Stimulated activated CD4-positive, alpha-beta T cell treated with anti-CD3 and anti-CD28 coated beads, TNF-alpha, amount 100 ng/mL, for 4 hours (primary cell): ENCODE data around the gene KNTC1.
"Not testable (repeated sequence)": the region's sequence is repeated elsewhere in the genome, so short reads cannot be mapped to it uniquely, and the experiment has no call there.

ENCODE experiments used
- DNase-seq, 3 experiments: peaks; one replicate each; pipeline ENCODE4 v3.0.0-alpha.2; 2020; ENCODE audit warnings: low read depth in 3 of 3

The KNTC1 gene

DNA sequence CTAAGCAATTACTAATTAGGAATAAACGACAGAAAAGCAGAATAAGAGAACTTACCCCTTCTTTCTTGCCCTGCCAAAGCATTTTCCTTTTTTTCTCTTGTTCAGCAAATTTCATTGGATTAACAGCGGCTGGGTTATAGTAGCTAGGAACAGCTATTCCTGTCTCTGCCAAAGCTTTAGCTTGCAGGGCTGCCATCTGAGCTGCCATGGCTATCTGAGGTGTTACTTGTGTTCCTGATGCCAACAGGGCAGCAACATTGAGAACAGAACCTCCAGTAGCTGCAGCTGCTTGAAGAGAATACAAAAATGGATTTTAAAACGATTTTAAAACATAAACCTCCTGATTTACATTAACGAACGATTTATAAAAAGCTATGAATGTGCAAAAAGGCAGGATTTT is 18.9 kb upstream of the KNTC1 start:
- DNase-seq = no peak

- DNase-seq = not testable (repeated sequence)
Measured at GRCh38 chr12:122513028-122513427, 14.0 kb upstream of the KNTC1 start.

GRCh38 chr12:122513660-122514059 is 13.4 kb upstream of the KNTC1 start:
- DNase-seq = no peak

- DNase-seq = no peak
Measured at GRCh38 chr12:122515275-122515674, 11.8 kb upstream of the KNTC1 start.

GRCh38 chr12:122516544-122517361 is 10.3 kb upstream of the KNTC1 start:
- DNase-seq = no peak

DNA sequence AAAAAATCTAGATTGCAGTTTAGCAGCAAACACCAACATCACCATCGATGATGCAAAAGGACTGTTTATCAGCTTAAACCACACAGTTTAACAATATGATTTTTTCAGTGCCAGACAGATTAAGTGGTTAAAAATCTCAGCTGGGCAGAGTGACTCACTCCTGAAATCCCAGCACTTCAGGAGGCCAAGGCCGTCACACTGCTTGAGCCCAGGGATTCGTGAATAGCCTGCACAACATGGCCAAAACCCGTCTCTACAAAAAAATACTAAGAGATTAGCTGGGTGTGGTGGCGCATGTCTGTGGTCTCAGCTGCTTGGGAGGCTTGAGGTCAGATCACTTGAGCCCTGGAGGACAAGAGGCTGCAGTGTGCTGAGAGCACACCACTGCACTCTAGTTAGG is 9.2 kb upstream of the KNTC1 start:
- DNase-seq = no peak

- no peak for DNase-seq
Measured at GRCh38 chr12:122518908-122519307, 8.1 kb upstream of the KNTC1 start.

DNA sequence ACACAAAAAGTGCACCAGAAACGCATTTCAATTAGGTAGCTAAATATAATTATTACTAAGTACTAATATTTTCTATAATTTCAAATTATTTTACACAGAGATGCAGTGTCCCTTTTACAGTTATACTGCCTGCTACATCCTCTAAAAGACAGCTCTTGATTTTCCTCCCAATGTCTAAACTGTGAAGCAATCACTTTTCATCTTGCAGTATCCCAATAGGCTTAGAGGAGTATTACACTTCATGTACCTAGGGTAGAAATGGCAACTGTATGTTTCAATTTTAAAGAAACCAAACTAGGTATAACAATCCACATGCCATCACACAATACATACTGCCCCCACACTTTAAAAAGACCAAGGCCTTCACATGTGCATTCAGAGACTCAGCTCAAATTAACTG is 7.6 kb upstream of the KNTC1 start:
- no peak for DNase-seq

- DNase-seq = no peak
Measured at GRCh38 chr12:122520676-122521075, 6.4 kb upstream of the KNTC1 start.

GRCh38 chr12:122523280-122523679 is 3.8 kb upstream of the KNTC1 start:
- DNase-seq = no peak

DNA sequence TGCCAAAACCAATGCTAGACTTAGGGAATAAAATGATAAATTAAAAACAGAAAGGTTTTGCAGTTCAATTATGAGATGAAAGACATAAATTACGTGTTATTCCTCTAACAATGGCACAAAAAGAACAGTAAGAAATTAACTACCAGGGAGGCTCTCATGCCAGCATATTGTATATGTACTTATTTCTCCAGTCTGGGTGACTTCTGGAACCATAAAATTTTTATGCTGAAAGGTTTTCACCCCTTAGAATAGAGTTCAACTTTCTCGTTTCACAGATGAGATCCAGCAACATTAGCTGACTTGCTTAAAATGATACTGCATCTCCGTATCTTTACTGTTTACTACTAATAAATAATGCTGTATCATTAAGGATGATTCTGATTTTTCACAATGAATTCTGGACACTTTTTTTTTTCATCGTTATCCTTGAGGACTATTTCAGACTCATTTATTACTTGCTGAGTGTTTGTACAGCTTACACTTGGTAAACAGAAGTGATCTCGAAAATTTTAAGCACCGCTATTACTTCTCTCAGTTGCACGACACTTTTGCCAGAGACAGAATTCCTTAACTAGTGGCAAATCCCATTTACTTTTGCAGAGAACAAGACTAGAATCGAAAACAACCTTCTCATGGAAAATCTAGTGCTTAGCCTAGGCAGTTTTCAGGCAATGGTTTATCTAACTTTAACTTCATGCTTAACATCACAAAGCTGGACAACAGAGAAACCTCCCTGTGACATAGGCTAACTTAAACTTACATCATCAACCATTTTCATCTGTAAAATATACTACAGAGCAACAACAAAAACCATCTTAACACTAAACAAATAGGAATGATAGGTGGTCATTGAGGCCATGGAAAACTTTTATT is 3.0 kb upstream of the KNTC1 start:
- no peak for DNase-seq

DNA sequence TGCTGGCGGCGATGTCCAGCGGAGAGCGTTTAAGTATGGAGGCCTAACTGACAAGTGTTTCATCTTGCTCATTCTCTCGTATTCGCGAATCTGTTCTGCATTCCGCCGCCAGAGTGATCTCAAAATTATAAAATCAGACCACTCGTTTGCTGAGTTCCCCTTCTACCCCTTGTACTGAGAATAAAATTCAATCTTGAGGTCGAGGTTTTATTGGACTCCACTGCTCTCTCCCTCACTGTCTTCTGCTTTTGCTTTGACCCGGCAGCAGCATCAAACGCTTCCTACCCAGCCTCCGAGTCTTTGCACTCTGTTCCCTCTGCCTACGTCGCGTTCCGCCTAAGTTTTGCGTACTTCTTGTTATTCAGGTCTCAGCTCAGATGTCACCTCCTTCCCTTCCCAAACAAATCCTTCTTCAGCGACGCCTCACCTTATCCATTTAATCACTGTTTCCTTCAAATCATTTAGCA is 462 bp downstream of the KNTC1 start:
- DNase-seq = no peak

- no peak for DNase-seq
Measured at GRCh38 chr12:122528582-122528981, 1.5 kb downstream of the KNTC1 start.

- no peak for DNase-seq
Measured at GRCh38 chr12:122528992-122529391, 1.9 kb downstream of the KNTC1 start.

DNA sequence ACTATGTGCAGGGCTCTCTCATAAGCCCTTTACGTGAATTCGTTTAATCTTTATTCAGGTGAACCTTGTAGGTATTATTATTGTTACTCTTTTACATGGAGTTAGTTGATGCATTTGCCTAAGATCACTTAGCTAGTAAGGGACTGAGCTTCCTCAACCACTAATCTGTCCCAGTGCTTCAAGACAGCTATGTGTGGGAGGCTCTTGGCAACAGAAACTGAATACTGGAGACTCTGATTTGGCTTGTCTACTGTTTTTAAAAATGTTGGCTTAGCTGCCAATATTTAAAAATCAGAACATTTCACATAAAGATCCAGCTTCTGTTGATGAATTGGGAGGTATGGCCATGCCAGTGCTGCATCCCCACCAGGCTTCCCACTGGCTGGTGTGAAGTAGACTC is 6.8 kb downstream of the KNTC1 start:
- DNase-seq = no peak

- no peak for DNase-seq
Measured at GRCh38 chr12:122537021-122537420, 10.0 kb downstream of the KNTC1 start.

DNA sequence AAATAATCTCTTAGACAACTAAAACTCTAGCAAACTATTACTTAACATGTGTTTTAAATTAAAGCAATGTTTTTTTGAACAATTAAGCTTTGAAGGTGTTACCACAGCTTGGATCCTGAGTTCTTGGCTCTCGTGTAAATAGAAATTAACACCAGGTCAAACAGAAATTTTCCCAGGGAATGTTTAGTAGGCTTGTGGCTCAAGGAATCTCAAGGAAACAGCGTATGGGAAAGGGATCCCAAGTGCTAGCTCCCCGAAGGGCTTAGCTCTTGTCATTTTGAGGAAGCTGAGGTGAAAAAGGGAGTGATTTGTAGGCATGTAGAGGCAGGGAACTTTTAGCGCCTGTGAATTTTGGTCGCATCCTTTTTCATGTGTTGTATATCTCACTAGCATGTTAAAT is 11.4 kb downstream of the KNTC1 start:
- no peak for DNase-seq

- DNase-seq = no peak
Measured at GRCh38 chr12:122544537-122544936, 17.5 kb downstream of the KNTC1 start.

DNA sequence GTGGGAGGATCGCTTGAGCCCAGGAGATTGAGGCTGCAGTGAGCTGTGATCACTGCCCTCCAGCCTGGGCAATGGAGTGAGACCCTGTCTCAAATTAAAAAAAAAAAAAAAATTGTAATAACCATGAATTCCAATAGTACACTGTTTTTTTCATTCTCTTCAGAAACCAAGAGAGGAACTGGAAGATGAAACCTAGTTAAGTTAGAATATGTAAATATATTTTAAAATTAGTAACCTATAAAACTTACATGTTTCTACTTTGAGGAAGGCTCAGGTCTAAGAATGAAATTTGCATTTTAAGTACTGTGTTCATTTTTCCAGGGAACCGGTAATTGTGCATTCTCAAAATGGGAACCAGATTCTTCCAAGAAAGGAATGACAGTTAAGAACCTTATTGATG is 18.8 kb downstream of the KNTC1 start:
- DNase-seq = no peak

DNA sequence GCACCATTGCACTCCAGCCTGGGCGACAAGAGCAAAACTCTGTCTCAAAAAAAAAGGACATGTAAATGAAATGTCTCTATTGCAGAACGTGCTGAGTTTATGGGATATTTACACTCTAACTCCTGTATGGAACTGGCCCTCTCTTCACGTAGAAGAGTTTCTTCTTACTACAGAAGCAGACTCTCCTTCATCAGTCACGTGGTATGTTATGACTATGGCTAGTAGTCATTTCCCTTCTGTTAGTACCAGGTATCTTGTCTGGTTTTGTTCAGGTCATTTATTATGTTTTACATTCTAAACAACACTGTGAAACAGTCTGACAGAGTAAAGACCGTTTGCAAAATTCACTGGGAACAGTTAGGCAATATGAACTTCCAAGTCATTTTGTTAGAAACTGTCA is 20.3 kb downstream of the KNTC1 start:
- DNase-seq = no peak

DNA sequence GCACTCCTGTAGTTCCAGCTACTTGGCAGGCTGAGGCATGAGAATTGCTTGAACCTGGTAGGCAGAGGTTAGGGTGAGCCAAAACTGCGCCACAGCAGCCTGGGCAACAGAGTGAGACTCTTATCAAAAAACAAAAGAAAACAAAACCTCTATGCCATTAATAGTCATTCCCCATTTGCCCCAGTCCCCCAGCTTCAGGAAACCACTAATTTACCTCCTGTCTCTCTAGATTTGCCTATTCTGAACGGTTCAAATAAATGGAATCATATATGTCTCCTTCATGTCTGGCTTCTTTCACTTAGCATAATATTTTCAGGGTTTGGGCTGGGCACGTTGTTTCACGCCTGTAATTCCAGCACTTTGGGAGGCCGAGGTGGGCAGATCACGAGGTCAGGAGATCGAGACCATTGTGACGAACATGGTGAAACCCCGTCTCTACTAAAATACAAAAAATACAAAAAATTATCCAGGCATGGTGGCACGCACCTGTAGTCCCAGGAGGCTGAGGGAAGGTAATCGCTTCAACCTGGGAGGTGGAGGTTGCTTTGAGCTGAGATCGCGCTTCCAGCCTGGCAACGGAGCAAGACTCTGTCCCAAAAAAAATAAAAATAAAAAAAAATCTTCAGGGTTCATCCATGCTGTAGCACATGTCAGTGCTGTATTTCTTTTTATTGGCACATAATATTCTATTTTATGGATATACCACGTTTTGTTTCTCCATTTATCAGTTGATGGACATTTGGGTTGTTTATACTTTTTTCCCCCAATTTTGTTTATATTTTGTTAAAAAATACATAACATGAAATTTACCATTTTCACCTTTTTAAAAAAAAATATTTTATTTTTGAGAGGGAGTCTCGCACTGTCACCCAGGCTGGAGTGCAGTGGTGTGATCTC is 31.9 kb downstream of the KNTC1 start:
- no peak for DNase-seq

DNA sequence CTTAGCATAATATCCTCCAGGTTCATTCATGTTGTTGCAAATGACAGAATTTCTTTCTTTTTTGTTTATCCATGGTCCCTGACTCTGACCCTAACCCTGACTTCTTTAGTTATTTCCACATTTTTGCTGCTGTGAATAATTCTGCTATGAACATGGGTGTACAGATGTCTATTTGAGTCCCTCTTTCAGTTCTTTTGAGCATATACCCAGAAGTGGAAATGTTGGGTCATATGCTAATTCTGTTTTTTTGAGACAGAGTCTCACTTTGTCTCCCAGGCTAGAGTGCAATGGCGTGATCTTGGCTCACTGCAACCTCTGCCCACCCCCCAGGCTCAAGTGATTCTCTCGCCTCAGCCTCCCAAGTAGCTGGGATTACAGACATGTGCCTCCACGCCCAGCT is 33.1 kb downstream of the KNTC1 start:
- no peak for DNase-seq
